PC-9 (cell line): ENCODE results near the gene MCTP2. TPM values are rescaled to one million over a fixed set of nuclear protein-coding genes. Genes with fewer than 3 reads are reported as not detected.

Experiments
- BruUV-seq: library from RNA; stranded (reverse); fragments of 400-500 nt; replicated peaks from 2 replicates; lab custom pipeline; 2021; lab: Mats Ljungman, UMichigan
- CTCF ChIA-PET: fragments of 300-600 bp; sonication (Branson Sonifier 250); formaldehyde crosslinking; loops from one replicate; lab custom pipeline; 2022; ENCODE audit warnings: antibody characterized with exemption; lab: Charles Lee
- POLR2A ChIA-PET: fragments of 300-600 bp; sonication (Branson Sonifier 250); formaldehyde crosslinking; loops from one replicate; lab custom pipeline; 2022; ENCODE audit warnings: antibody characterized with exemption; ENCODE audit not compliant: unreplicated experiment; lab: Charles Lee
- DNase-seq, 2 experiments: peaks; one replicate each; pipeline versions ENCODE4 v3.0.0 to v3.0.0-alpha.2; 2015 to 2022; ENCODE audit warnings: mixed read lengths in 1 of 2
- H2AFZ ChIP-seq: fragments of 200-600 bp; sonication (generic); 2 replicates; pipeline ENCODE4 v1.8.1; 2017; ENCODE audit warnings: antibody characterized with exemption
- H3F3A ChIP-seq: fragments of 200-600 bp; sonication (generic); 2 replicates; pipeline ENCODE4 v1.8.1; 2017; ENCODE audit warnings: antibody characterized with exemption, mild to moderate bottlenecking, low read depth; ENCODE audit not compliant: insufficient read depth
- H3K27ac ChIP-seq: fragments of 200-600 bp; sonication (generic); 2 replicates; pipeline ENCODE4 v1.6.1; 2016; ENCODE audit warnings: mixed run types
- H3K27me3 ChIP-seq: fragments of 200-600 bp; sonication (generic); 2 replicates; pipeline ENCODE4 v1.6.1; 2016; ENCODE audit warnings: low read depth, mixed run types; ENCODE audit not compliant: insufficient read depth
- H3K36me3 ChIP-seq: fragments of 200-600 bp; sonication (generic); 2 replicates; pipeline ENCODE4 v1.6.1; 2016; ENCODE audit warnings: low read depth, mixed run types
- H3K4me1 ChIP-seq: fragments of 200-600 bp; sonication (generic); replicated peaks from 2 replicates; pipeline ENCODE4 v1.6.1; 2016; ENCODE audit warnings: mixed run types; ENCODE audit not compliant: insufficient read depth
- H3K4me2 ChIP-seq: fragments of 200-600 bp; sonication (generic); 2 replicates; pipeline ENCODE4 v1.6.1; 2017; ENCODE audit warnings: mixed run types
- H3K4me3 ChIP-seq: fragments of 200-600 bp; sonication (generic); 2 replicates; pipeline ENCODE4 v1.6.1; 2016; ENCODE audit warnings: mixed run types
- H3K79me2 ChIP-seq: fragments of 200-600 bp; sonication (generic); 2 replicates; pipeline ENCODE4 v1.6.1; 2017; ENCODE audit warnings: low read depth, mixed run types
- H3K9me2 ChIP-seq: fragments of 200-600 bp; sonication (generic); 2 replicates; pipeline ENCODE4 v1.8.1; 2017; ENCODE audit warnings: mild to moderate bottlenecking; ENCODE audit not compliant: insufficient read depth
- H3K9me3 ChIP-seq: fragments of 200-600 bp; sonication (generic); 2 replicates; pipeline ENCODE4 v1.8.1; 2016; ENCODE audit warnings: low read depth; ENCODE audit not compliant: insufficient read depth
- H4K20me1 ChIP-seq: fragments of 200-600 bp; sonication (generic); 2 replicates; pipeline ENCODE4 v1.8.1; 2017; ENCODE audit not compliant: insufficient read depth
- CTCF ChIP-seq: fragments of 200-600 bp; sonication (generic); conservative IDR thresholded peaks from 2 replicates; pipeline ENCODE4 v1.6.1; 2017; ENCODE audit warnings: mixed run types, antibody characterized with exemption, mild to moderate bottlenecking, moderate library complexity
- EZH2 ChIP-seq: fragments of 200-600 bp; sonication (generic); IDR thresholded peaks from 2 replicates; pipeline ENCODE4 v1.8.0; 2017; ENCODE audit warnings: antibody characterized with exemption, low read depth
- intact Hi-C: fragments of 100-400 bp; cut with micrococcal nuclease; formaldehyde crosslinking; loops from one replicate; pipeline ENCODE4 v1.10.0; 2022; ENCODE audit not compliant: unreplicated experiment
- total RNA-seq: library from RNA; stranded (reverse); gene quantifications from 2 replicates; pipeline ENCODE4 v1.2.3, GENCODE V29; 2021

Gene MCTP2
- total RNA-seq, 1 experiment from 2014 or later: 5.7 TPM

DNA sequence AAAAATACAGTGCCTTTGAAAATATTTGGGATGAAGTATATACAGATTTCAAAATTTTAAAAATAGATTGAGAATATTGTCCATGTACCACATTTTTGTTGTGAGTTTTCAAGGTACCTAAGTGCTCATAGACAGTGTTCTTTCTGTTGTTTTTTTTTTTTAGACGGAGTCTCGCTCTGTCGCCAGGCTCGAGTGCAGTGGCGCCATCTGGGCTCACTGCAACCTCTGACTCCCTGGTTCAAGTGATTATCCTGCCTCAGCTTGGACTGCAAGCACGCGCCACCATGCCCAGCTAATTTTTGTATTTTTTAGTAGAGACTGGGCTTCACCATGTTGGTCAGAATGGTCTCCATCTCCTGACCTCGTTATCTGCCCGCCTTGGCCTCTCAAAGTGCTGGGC, 223.9 kb downstream of the MCTP2 start:
- Histone ChIP-seq H3K4me3 (no peak overlapping the region), H3K9me3 (no peaks in the 10 kb centered on the region; the same call in 1 of the 2 replicates), H3K36me3 (no peaks in the 10 kb centered on the region), H3K4me1 (no peaks in the 10 kb centered on the region), H3K27ac (no peak overlapping the region), H3K27me3 (no peaks in the 10 kb centered on the region), H2AFZ (no peak overlapping the region), H3K9me2 (no peaks in the 10 kb centered on the region), H3F3A (no peaks in the 10 kb centered on the region), H3K79me2 (no peaks in the 10 kb centered on the region), H3K4me2 (no peak overlapping the region), H4K20me1 (no peaks in the 10 kb centered on the region)
- no peak for DNase-seq
- intact Hi-C loops: no loop called here
- CTCF ChIA-PET: no interaction called here
- no TSS peak for BruUV-seq
- TF ChIP-seq EZH2 (no peak), CTCF (no peak)
- POLR2A ChIA-PET: no interaction called here

DNA sequence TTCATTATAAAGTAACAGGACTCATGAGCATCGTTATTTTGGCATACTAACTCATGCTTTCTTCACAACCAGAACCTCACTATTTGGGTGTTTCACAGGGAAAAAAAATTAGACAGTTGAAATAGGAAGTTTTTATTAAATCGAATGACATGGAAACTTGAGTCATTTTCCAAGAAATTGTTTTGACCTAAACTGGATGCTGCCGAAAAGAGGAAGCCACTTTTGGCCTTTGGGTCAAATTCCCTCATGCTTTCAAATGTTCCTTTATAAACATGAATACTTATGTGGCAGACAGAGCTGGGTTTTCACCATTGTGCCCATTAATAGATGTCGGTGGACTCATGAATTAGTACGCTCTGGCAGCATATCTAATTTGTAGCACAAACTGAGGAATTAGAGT, 224.9 kb downstream of the MCTP2 start:
- no peaks in the 10 kb centered on the region for H3K79me2 ChIP-seq
- H3K4me3 ChIP-seq: no peak overlapping the region
- no peaks in the 10 kb centered on the region for H3K9me2 ChIP-seq
- CTCF ChIA-PET: no interaction called here
- no TSS peak for BruUV-seq
- no peaks in the 10 kb centered on the region for H3K4me1 ChIP-seq
- no peak for DNase-seq
- no peak overlapping the region for H2AFZ ChIP-seq
- TF ChIP-seq CTCF: no peak
- no peak for TF ChIP-seq EZH2
- no peaks in the 10 kb centered on the region for H3K27me3 ChIP-seq
- H3K36me3 ChIP-seq: no peaks in the 10 kb centered on the region
- no peak overlapping the region for H3K27ac ChIP-seq
- no peaks in the 10 kb centered on the region; the same call in 1 of the 2 replicates for H3K9me3 ChIP-seq
- H4K20me1 ChIP-seq: no peaks in the 10 kb centered on the region
- no peaks in the 10 kb centered on the region for H3F3A ChIP-seq
- POLR2A ChIA-PET: no interaction called here
- intact Hi-C loops: no loop called here
- no peak overlapping the region for H3K4me2 ChIP-seq

DNA sequence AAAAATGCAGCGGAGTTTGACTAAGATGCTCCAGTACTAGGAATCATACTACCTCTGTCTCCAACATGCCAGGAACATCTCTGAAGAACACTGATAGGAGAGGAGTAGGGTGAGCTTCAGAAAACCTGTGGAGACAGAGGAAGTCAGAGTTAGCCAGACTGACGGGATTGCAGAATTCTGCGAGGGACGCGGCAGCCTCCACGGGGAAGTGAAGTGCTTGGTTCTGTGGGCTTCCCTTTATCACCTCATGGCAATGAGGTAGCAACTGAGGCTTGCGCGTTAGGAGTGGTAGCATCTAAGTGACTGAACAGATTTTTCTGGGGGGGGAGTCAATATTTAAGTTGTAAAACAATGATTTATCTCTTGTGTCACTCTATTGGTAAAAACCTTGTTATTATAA, 226.3 kb downstream of the MCTP2 start:
- Histone ChIP-seq H3K36me3 (no peaks in the 10 kb centered on the region), H3K79me2 (no peaks in the 10 kb centered on the region), H3F3A (no peaks in the 10 kb centered on the region), H3K9me3 (no peaks in the 10 kb centered on the region; the same call in 1 of the 2 replicates), H3K27ac (no peak overlapping the region), H2AFZ (no peak overlapping the region), H4K20me1 (no peaks in the 10 kb centered on the region), H3K4me3 (no peak overlapping the region), H3K27me3 (no peaks in the 10 kb centered on the region), H3K4me2 (no peak overlapping the region), H3K9me2 (no peaks in the 10 kb centered on the region), H3K4me1 (no peaks in the 10 kb centered on the region)
- CTCF ChIA-PET: no interaction called here
- BruUV-seq: no TSS peak
- intact Hi-C loops: no loop called here
- no peak for TF ChIP-seq CTCF
- no peak for TF ChIP-seq EZH2
- POLR2A ChIA-PET: no interaction called here
- DNase-seq: no peak
